ENCODE data around the gene CIRBP.
A peak's percentile ranks its signal among the peaks of the same experiment; 100 is the strongest.

Gene CIRBP

GRCh38 chr19:1257475-1258162 lies 11.5 kb upstream of the CIRBP start:
- no peak for DNase-seq

GRCh38 chr19:1258163-1258492 lies 11.0 kb upstream of the CIRBP start:
- DNase-seq, result no peak

GRCh38 chr19:1258707-1259205 lies 10.4 kb upstream of the CIRBP start:
- DNase-seq, result no peak

GRCh38 chr19:1259206-1259875 lies 9.8 kb upstream of the CIRBP start:
- DNase-seq, result no peak

GRCh38 chr19:1259876-1260748 lies 9.0 kb upstream of the CIRBP start:
- no peak for DNase-seq

GRCh38 chr19:1260749-1261537 lies 8.2 kb upstream of the CIRBP start:
- DNase-seq, result peak; percentile 85

- DNase-seq, result no peak
Measured at GRCh38 chr19:1261538-1261797, 7.7 kb upstream of the CIRBP start.

GRCh38 chr19:1261798-1262622 lies 7.1 kb upstream of the CIRBP start:
- DNase-seq, result no peak

- no peak for DNase-seq
Measured at GRCh38 chr19:1262623-1263123, 6.5 kb upstream of the CIRBP start.

- DNase-seq, result no peak
Measured at GRCh38 chr19:1263188-1263587, 5.9 kb upstream of the CIRBP start.

GRCh38 chr19:1264801-1265614 lies 4.1 kb upstream of the CIRBP start:
- no peak for DNase-seq

- DNase-seq, result no peak
Measured at GRCh38 chr19:1265615-1266128, 3.5 kb upstream of the CIRBP start.

GRCh38 chr19:1266129-1266915 lies 2.8 kb upstream of the CIRBP start:
- DNase-seq, result no peak

GRCh38 chr19:1266916-1267476 lies 2.1 kb upstream of the CIRBP start:
- DNase-seq, result no peak

GRCh38 chr19:1267477-1268225 lies 1.5 kb upstream of the CIRBP start:
- DNase-seq, result no peak

- no peak for DNase-seq
Measured at GRCh38 chr19:1268226-1269064, 687 bp upstream of the CIRBP start.

GRCh38 chr19:1269478-1270212 lies 513 bp downstream of the CIRBP start:
- no peak for DNase-seq

Measured in NCI-H2081 treated with DMSO at 0.1 percent for 48 hours (cell line).